Upper lobe of right lung (tissue), 1 donor: ENCODE data around the gene CARHSP1. TPM values are rescaled to one million over a fixed set of nuclear protein-coding genes. Genes with fewer than 3 reads are reported as not detected.

Source experiments
- ATAC-seq: fragments of 200-7000 bp; cut with Tn5 transposase; one replicate; pipeline ENCODE4 v1.9.1; 2020; ENCODE audit warnings: mild to moderate bottlenecking, moderate library complexity
- DNase-seq: peaks from one replicate; pipeline ENCODE4 v3.0.0-alpha.2; 2020
- H3K27ac ChIP-seq: fragments of 200-600 bp; one replicate; pipeline ENCODE4 v1.8.0; 2022
- H3K27me3 ChIP-seq: fragments of 200-600 bp; one replicate; pipeline ENCODE4 v1.8.0; 2022; ENCODE audit warnings: mild to moderate bottlenecking
- H3K36me3 ChIP-seq: fragments of 200-600 bp; one replicate; pipeline ENCODE4 v1.8.0; 2022
- H3K4me1 ChIP-seq: fragments of 200-600 bp; one replicate; pipeline ENCODE4 v1.8.0; 2022
- H3K4me3 ChIP-seq: fragments of 200-600 bp; one replicate; pipeline ENCODE4 v1.8.0; 2022; ENCODE audit warnings: mild to moderate bottlenecking
- H3K9me3 ChIP-seq: fragments of 200-600 bp; one replicate; pipeline ENCODE4 v1.8.0; 2022
- CTCF ChIP-seq: fragments of 200-600 bp; IDR thresholded peaks from one replicate; pipeline ENCODE4 v1.8.0; 2022; ENCODE audit warnings: antibody characterized with exemption
- intact Hi-C: fragments of 100-400 bp; cut with DNase I; formaldehyde crosslinking; loops from one replicate; pipeline ENCODE4 v1.11.0; 2022
- total RNA-seq: library from RNA; stranded (reverse); fragmentation: NEBNext Ultra II Directional; extraction: Animal tissue kit (Norgen Biotek cat#: 25700); gene quantifications from one replicate; pipeline ENCODE4 v1.2.1, GENCODE V29; 2021
- donor health status: DM: no; HTN: yes; CAD: no; lungs with severe emphysema.

The CARHSP1 gene
- total RNA-seq, 1 donor from 2014 or later = 103 TPM

GRCh38 chr16:8912793-8913192, 44.0 kb upstream of the CARHSP1 start:
- Histone ChIP-seq H3K27ac (no peak overlapping the region), H3K4me3 (no peak overlapping the region), H3K36me3 (peaks cover 100% of the 10 kb centered on the region), H3K9me3 (no peaks in the 10 kb centered on the region), H3K4me1 (no peaks in the 10 kb centered on the region), H3K27me3 (no peaks in the 10 kb centered on the region)
- ATAC-seq (no peak), DNase-seq (no peak)
- intact Hi-C loops = no loop called here
- no peak for TF ChIP-seq CTCF

- DNase-seq (no peak), ATAC-seq (no peak)
- H3K27me3 ChIP-seq = no peaks in the 10 kb centered on the region
- TF ChIP-seq CTCF = no peak
- intact Hi-C loops = no loop called here
- no peaks in the 10 kb centered on the region for H3K4me1 ChIP-seq
- peaks cover 100% of the 10 kb centered on the region for H3K36me3 ChIP-seq
- no peaks in the 10 kb centered on the region for H3K9me3 ChIP-seq
- H3K4me3 ChIP-seq = no peak overlapping the region
- H3K27ac ChIP-seq = no peak overlapping the region
Measured at GRCh38 chr16:8910811-8911210, 42.0 kb upstream of the CARHSP1 start.

GRCh38 chr16:8908810-8909468, 40.1 kb upstream of the CARHSP1 start:
- H3K4me3 ChIP-seq = no peak overlapping the region
- no peaks in the 10 kb centered on the region for H3K27me3 ChIP-seq
- peaks cover 100% of the 10 kb centered on the region for H3K36me3 ChIP-seq
- H3K9me3 ChIP-seq = no peaks in the 10 kb centered on the region
- no peak for TF ChIP-seq CTCF
- intact Hi-C loops = no loop called here
- peak; percentile 44 for ATAC-seq
- no peak for DNase-seq
- H3K27ac ChIP-seq = no peak overlapping the region
- no peaks in the 10 kb centered on the region for H3K4me1 ChIP-seq

- DNase-seq (no peak), ATAC-seq (no peak)
- Histone ChIP-seq H3K4me3 (no peak overlapping the region), H3K36me3 (peaks cover 100% of the 10 kb centered on the region), H3K9me3 (no peaks in the 10 kb centered on the region), H3K27me3 (no peaks in the 10 kb centered on the region), H3K27ac (no peak overlapping the region), H3K4me1 (no peaks in the 10 kb centered on the region)
- no peak for TF ChIP-seq CTCF
- intact Hi-C loops = no loop called here
Measured at GRCh38 chr16:8907096-8907495, 38.3 kb upstream of the CARHSP1 start.

- Histone ChIP-seq H3K36me3 (peaks cover 100% of the 10 kb centered on the region), H3K4me1 (no peaks in the 10 kb centered on the region), H3K27ac (no peak overlapping the region), H3K9me3 (no peaks in the 10 kb centered on the region), H3K27me3 (no peaks in the 10 kb centered on the region), H3K4me3 (no peak overlapping the region)
- intact Hi-C loops = no loop called here
- DNase-seq (no peak), ATAC-seq (no peak)
- TF ChIP-seq CTCF = peak; percentile 9
Measured at GRCh38 chr16:8905795-8906591, 37.2 kb upstream of the CARHSP1 start.
